AG09309 (cell line): ENCODE measurements around the gene ZBTB7B.

Experiments
- DNase-seq: peaks from one replicate; pipeline ENCODE4 v3.0.0-alpha.2; 2010; ENCODE audit warnings: low read depth
- H3K4me3 ChIP-seq: 2 replicates; pipeline ENCODE4 v1.5.1; 2011; ENCODE audit warnings: mild to moderate bottlenecking, low read depth, low read length, moderate library complexity; ENCODE audit not compliant: control insufficient read depth
- CTCF ChIP-seq: IDR thresholded peaks from 2 replicates; pipeline ENCODE4 v1.5.1; 2011; ENCODE audit warnings: mild to moderate bottlenecking, low read depth, low read length, inconsistent platforms; ENCODE audit not compliant: insufficient read depth, control insufficient read depth; ENCODE audit errors: missing control alignments

ZBTB7B gene

DNA sequence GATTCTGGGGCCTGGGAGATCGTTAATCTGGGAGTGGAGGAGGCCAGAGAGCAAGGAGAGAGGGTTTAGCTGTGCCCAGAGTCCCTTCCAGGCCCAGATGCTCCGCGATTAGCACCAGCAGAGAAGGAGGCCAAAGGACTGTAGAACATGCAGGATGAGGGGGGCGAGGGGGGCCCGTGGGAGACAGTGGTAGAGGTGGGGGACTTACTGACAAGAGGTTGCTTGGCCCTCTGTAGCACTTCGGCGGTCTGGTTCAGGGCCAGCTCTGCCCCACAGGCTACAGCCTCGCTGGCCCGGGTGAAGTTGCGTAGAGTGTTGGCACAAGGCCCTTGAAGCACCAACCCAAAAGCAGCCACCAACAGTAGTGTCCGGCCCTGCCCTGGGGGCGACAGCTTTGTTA, 30.3 kb downstream of the ZBTB7B start:
- TF ChIP-seq CTCF = no peak
- H3K4me3 ChIP-seq = no peak overlapping the region
- no peak for DNase-seq

- no peak for TF ChIP-seq CTCF
- H3K4me3 ChIP-seq = no peak within 1 kb of the TSS
- no peak for DNase-seq
Observed at GRCh38 chr1:155033524-155033923, 30.9 kb downstream of the ZBTB7B start, which contains the start of the genes DCST1 and DCST2. Gene DCST1, plus strand, starts transcription at chr1:155033824. Its CDS starts 213 bp downstream, at chr1:155034037. Gene DCST2, minus strand, starts transcription at chr1:155033781. Its CDS starts 80 bp downstream, at chr1:155033701.

DNA sequence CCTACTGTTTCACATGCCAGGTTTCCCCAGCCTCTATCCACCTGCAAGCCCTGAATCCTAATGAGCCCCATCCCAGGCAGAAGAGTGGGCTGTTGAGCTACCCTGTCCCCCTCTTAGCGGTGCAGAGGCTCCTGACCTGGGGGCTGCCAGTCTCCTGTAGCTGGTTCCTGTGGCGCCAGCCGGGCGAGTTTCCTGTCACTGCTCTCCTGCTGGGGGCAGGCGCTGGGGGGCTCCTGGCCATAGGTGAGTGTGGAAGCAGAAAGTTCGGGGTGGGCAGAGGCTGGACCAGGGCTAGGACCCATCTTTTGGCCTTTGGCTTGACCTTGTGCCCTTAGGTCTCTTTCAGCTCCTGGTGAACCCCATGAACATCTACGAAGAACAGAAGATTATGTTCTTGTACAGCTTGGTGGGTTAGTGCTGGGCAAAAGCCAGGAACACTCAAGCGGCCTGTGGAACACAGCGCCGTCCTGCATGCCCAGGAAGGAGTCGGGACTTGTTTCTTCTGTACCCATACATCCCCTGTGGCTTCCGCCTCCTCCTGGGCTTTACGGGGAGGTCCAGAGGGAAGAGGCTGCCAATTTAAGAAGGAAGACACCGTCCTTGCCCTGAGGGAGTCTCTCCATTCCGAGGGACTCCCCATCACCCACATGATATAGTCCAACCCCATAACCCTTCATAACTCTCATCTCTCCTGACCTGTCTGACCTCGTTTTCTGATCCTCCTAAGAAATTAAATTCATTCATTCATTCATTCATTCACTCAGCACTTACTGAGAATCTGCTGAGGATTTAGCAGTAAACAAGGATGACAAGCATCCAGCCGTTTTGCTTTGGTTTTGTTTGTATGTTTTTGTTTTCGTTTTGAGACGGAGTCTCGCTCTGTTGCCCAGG, 32.0 kb downstream of the ZBTB7B start:
- TF ChIP-seq CTCF = no peak
- DNase-seq = no peak
- no peak overlapping the region for H3K4me3 ChIP-seq

DNA sequence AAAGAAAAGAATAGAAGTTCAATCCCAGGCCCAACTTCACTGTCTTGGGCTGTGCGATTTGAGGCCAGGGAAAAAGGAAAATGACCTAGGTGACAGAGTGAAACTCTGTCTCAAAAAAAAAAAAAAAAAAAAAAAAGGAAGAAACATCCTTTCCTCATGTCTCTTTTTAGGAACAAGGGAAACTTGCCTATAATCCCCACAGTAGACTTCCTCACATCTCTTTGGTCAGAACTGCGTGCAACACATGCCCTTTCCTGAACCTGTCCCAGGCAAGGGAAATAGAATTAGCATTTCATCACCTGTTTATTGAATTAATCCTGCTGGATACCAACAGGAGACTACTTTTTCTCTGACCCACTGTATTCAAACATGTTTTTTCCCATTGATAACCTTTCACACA, 33.3 kb downstream of the ZBTB7B start:
- DNase-seq = no peak
- no peak overlapping the region for H3K4me3 ChIP-seq
- TF ChIP-seq CTCF = no peak

DNA sequence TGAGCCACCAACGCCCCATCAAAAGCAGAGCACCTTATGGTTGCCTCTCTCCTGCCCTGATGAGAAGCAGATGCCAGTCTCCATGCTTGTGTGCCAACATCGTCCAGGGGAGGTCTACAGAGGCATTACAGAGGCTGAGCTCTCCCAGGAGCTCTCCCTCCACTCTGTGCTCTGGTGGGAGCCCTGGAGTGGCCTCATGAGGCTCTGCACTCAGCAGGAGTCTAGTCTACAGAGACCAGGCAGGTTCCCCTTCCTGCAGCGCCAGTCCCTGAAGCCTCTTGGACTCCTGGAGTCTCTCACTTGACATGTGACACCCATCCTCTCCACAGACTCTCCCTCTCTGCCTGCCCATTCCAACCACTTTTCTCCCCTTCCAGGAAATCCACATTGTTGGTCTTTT, 34.4 kb downstream of the ZBTB7B start:
- no peak for DNase-seq
- H3K4me3 ChIP-seq = no peak overlapping the region
- no peak for TF ChIP-seq CTCF

DNA sequence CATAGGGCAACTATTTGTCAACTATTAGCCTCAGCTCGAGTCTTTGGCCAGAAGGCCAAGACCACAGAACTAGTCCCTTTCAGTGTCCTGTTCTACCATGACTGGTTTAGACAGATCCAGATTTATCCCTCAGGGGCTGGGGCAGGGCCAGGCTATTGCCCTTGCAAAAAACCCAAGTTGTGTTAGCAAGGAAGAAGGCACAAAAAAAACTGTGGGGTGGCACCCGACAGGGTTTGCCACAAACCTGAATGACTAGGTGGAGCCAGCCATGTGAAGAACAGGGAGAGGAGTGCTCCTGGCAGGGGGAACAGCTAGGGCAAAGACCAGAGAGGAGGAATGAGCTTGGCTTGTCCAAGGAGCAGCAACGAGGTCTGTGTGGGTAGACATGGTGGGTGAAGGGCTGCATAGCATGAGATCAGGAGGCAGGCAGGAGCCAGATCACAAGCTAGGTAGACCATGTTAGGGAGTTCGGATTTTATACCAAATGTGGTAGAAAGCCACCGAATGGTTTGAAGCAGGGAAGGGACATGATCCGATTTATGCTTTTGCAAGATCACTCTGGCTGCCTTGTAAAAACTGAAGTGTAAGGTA, 35.3 kb downstream of the ZBTB7B start:
- DNase-seq = no peak

More for the DNA sequence above, 35.3 kb downstream of the ZBTB7B start:
- TF ChIP-seq CTCF = no peak
- H3K4me3 ChIP-seq = no peak overlapping the region
